Sigmoid colon (tissue), 7 donors: ENCODE measurements around the gene TGFB1I1. TPM values are rescaled to one million over a fixed set of nuclear protein-coding genes. Genes with fewer than 3 reads are reported as not detected.

Experiments used
- DNase-seq: peaks from one replicate; pipeline ENCODE4 v3.0.0-alpha.2; 2019
- H3K27ac ChIP-seq, 4 donors: fragments of 200-600 bp; sonication (generic); one replicate each; pipeline ENCODE4 v1.5.1; 2016 to 2019; ENCODE audit warnings: mild to moderate bottlenecking in 1 of 4
- H3K27me3 ChIP-seq, 3 donors: fragments of 200-600 bp; sonication (generic); one replicate each; pipeline ENCODE4 v1.5.1; 2019; ENCODE audit warnings: mild to moderate bottlenecking in 1 of 3
- H3K36me3 ChIP-seq, 4 donors: fragments of 200-600 bp; sonication (generic); one replicate each; pipeline ENCODE4 v1.5.1; 2016 to 2019
- H3K4me1 ChIP-seq, 4 donors: fragments of 200-600 bp; sonication (generic); one replicate each; pipeline ENCODE4 v1.5.1; 2017 to 2019
- H3K4me3 ChIP-seq, 4 donors: fragments of 200-600 bp; sonication (generic); one replicate each; pipeline ENCODE4 v1.5.1; 2017 to 2019; ENCODE audit warnings: mild to moderate bottlenecking in 2 of 4, moderate library complexity in 1 of 4
- H3K9me3 ChIP-seq, 4 donors: fragments of 200-600 bp in 3 of 4; sonication (generic) in 3 of 4; one replicate each; pipeline versions ENCODE4 v1.5.1 to v1.6.1; 2013 to 2019
- EP300 ChIP-seq, 4 donors: sonication (generic); formaldehyde crosslinking; IDR thresholded peaks; one replicate each; pipeline ENCODE4 v1.6.1; 2017; ENCODE audit warnings: antibody characterized with exemption in 4 of 4
- POLR2A ChIP-seq, 2 donors: fragments of 450-650 bp; IDR thresholded peaks; one replicate each; pipeline ENCODE4 v1.6.1; 2016; ENCODE audit warnings: antibody characterized with exemption in 2 of 2, mild to moderate bottlenecking in 2 of 2, moderate library complexity in 2 of 2
- POLR2AphosphoS5 ChIP-seq, 4 donors: sonication (generic); formaldehyde crosslinking; IDR thresholded peaks; one replicate each; pipeline ENCODE4 v1.6.1; 2017; ENCODE audit warnings: antibody characterized with exemption in 4 of 4
- WGBS, 2 donors: extraction: QIAGEN DNeasy Blood & Tissue Kit; methylation state at CpG; one replicate each; pipeline ENCODE4 v1.1.7; 2013; 5-methylcytosine and 5-hydroxymethylcytosine counted together
- intact Hi-C: fragments of 100-400 bp; cut with DNase I; formaldehyde crosslinking; loops from one replicate; pipeline ENCODE4 v1.15.1; 2023
- polyA plus RNA-seq, 3 donors: library from polyadenylated mRNA; stranded (reverse); fragments of 200-250 nt; gene quantifications; one replicate each; pipeline ENCODE4 v1.2.3, GENCODE V29; 2013
- total RNA-seq, 4 donors: library from RNA; depleted of rRNA; stranded (reverse); fragments of >200 nt; gene quantifications; one replicate each; pipeline ENCODE4 v1.1.0, GENCODE V29; 2016
- TF ChIP-seq, protein P1 (sequence below), 4 experiments: fragments of 450-650 bp in 3 of 4; fragments of 200-600 bp in 1 of 4; IDR thresholded peaks; one replicate each; pipeline ENCODE4 v1.5.1; 2016 to 2019; ENCODE audit warnings: antibody characterized with exemption in 4 of 4, mild to moderate bottlenecking in 3 of 4, moderate library complexity in 2 of 4
- donor health status: healthy with polysubstance abuse.
- donor health status: Bipolar disorder and iron deficiency.
- donor health status: healthy.

TGFB1I1 gene
- total and polyA plus RNA-seq, 7 donors, result 10.4 to 339 (median 124) TPM

- intact Hi-C loops, result no loop called here
- Histone ChIP-seq H3K27me3 (no peaks in the 10 kb centered on the region), H3K36me3 (peaks cover 48 to 93% (median 53%) of the 10 kb centered on the region in 4 donors), H3K9me3 (no peaks in the 10 kb centered on the region), H3K27ac (no peak overlapping the region), H3K4me1 (no peaks in the 10 kb centered on the region), H3K4me3 (no peak overlapping the region)
- no peak for DNase-seq
- TF ChIP-seq EP300 (IDR thresholded peaks at IDR 0.05) (no peak), POLR2AphosphoS5 (IDR thresholded peaks at IDR 0.05) (no peak), POLR2A (IDR thresholded peaks at IDR 0.05) (no peak)
- TF ChIP-seq, protein P1, sequence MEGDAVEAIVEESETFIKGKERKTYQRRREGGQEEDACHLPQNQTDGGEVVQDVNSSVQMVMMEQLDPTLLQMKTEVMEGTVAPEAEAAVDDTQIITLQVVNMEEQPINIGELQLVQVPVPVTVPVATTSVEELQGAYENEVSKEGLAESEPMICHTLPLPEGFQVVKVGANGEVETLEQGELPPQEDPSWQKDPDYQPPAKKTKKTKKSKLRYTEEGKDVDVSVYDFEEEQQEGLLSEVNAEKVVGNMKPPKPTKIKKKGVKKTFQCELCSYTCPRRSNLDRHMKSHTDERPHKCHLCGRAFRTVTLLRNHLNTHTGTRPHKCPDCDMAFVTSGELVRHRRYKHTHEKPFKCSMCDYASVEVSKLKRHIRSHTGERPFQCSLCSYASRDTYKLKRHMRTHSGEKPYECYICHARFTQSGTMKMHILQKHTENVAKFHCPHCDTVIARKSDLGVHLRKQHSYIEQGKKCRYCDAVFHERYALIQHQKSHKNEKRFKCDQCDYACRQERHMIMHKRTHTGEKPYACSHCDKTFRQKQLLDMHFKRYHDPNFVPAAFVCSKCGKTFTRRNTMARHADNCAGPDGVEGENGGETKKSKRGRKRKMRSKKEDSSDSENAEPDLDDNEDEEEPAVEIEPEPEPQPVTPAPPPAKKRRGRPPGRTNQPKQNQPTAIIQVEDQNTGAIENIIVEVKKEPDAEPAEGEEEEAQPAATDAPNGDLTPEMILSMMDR (IDR thresholded peaks at IDR 0.05), result no peak
- WGBS, 2 donors, result 88 to 93% methylated on average over 10 of the region's 10 CpGs
These were observed 24.7 kb downstream of the TGFB1I1 start for GRCh38 chr16:31496670-31497069.

GRCh38 chr16:31498493-31498892 is 26.5 kb downstream of the TGFB1I1 start:
- TF ChIP-seq POLR2A (IDR thresholded peaks at IDR 0.05) (no peak), EP300 (IDR thresholded peaks at IDR 0.05) (no peak), POLR2AphosphoS5 (IDR thresholded peaks at IDR 0.05) (no peak)
- TF ChIP-seq, protein P1 (IDR thresholded peaks at IDR 0.05), result no peak
- Histone ChIP-seq H3K27me3 (no peaks in the 10 kb centered on the region), H3K36me3 (peaks cover 30 to 75% (median 36%) of the 10 kb centered on the region in 4 donors), H3K4me1 (peaks cover 0 to 8% (median 3%) of the 10 kb centered on the region in 4 donors), H3K4me3 (no peak overlapping the region), H3K27ac (no peak overlapping the region), H3K9me3 (no peaks in the 10 kb centered on the region)
- 97 to 98% methylated on average over 8 of the region's 8 CpGs for WGBS, 2 donors
- DNase-seq, result no peak
- intact Hi-C loops, result no loop called here

GRCh38 chr16:31499928-31500327 is 28.0 kb downstream of the TGFB1I1 start:
- no peak for DNase-seq
- H3K27ac ChIP-seq, result no peak overlapping the region
- 97% methylated on average over 8 of the region's 8 CpGs for WGBS, 2 donors
- H3K36me3 ChIP-seq, result peaks cover 25 to 60% (median 30%) of the 10 kb centered on the region in 4 donors
- H3K9me3 ChIP-seq, result no peaks in the 10 kb centered on the region
- no peaks in the 10 kb centered on the region for H3K27me3 ChIP-seq
- intact Hi-C loops, result loop anchor here (10.0 kb wide), 1 partner anchor 375 kb away; the partner anchor contains the start of gene ZNF267
- peaks cover 0 to 8% (median 3%) of the 10 kb centered on the region in 4 donors for H3K4me1 ChIP-seq
- TF ChIP-seq, protein P1 (IDR thresholded peaks at IDR 0.05), result no peak
- TF ChIP-seq EP300 (IDR thresholded peaks at IDR 0.05) (no peak), POLR2AphosphoS5 (IDR thresholded peaks at IDR 0.05) (no peak), POLR2A (IDR thresholded peaks at IDR 0.05) (no peak)
- no peak overlapping the region for H3K4me3 ChIP-seq

- Histone ChIP-seq H3K9me3 (no peaks in the 10 kb centered on the region), H3K36me3 (peaks cover 12 to 54% (median 24%) of the 10 kb centered on the region in 4 donors), H3K4me3 (no peak overlapping the region), H3K4me1 (peaks cover 0 to 18% (median 7%) of the 10 kb centered on the region in 4 donors), H3K27ac (no peak overlapping the region), H3K27me3 (no peaks in the 10 kb centered on the region)
- intact Hi-C loops, result loop anchor here (10.0 kb wide), 1 partner anchor 373 kb away; the partner anchor contains the start of gene ZNF267
- TF ChIP-seq POLR2A (IDR thresholded peaks at IDR 0.05), result no peak
- no peak for TF ChIP-seq POLR2AphosphoS5 (IDR thresholded peaks at IDR 0.05)
- TF ChIP-seq, protein P1 (IDR thresholded peaks at IDR 0.05), result no peak
- no peak for TF ChIP-seq EP300 (IDR thresholded peaks at IDR 0.05)
- DNase-seq, result no peak
- WGBS, 2 donors, result 78 to 83% methylated on average over 3 of the region's 3 CpGs
These were observed 29.4 kb downstream of the TGFB1I1 start for GRCh38 chr16:31501226-31501965.
